GM23248 (cell line): ENCODE measurements around the gene SYTL3. TPM values are rescaled to one million over a fixed set of nuclear protein-coding genes. Genes with fewer than 3 reads are reported as not detected.

Experiments used
- DNase-seq: peaks from one replicate; pipeline ENCODE4 v3.0.0-alpha.2; 2015
- H2AFZ ChIP-seq: fragments of 200-600 bp; sonication (generic); 2 replicates; pipeline ENCODE4 v1.6.1; 2016; ENCODE audit warnings: antibody characterized with exemption
- H3F3A ChIP-seq: fragments of 200-600 bp; sonication (generic); 2 replicates; pipeline ENCODE4 v1.6.1; 2016; ENCODE audit warnings: mild to moderate bottlenecking, antibody characterized with exemption, mixed run types; ENCODE audit not compliant: insufficient read depth
- H3K27ac ChIP-seq: fragments of 200-600 bp; sonication (generic); 2 replicates; pipeline ENCODE4 v1.5.1; 2016; ENCODE audit warnings: mild to moderate bottlenecking
- H3K27me3 ChIP-seq: fragments of 200-600 bp; sonication (generic); replicated peaks from 2 replicates; pipeline ENCODE4 v1.6.1; 2016; ENCODE audit warnings: mild to moderate bottlenecking; ENCODE audit not compliant: insufficient read depth
- H3K36me3 ChIP-seq: fragments of 200-600 bp; sonication (generic); 2 replicates; pipeline ENCODE4 v1.6.1; 2016; ENCODE audit warnings: low read depth, mild to moderate bottlenecking
- H3K4me1 ChIP-seq: fragments of 200-600 bp; sonication (generic); 2 replicates; pipeline ENCODE4 v1.6.1; 2016; ENCODE audit warnings: mild to moderate bottlenecking; ENCODE audit not compliant: insufficient read depth
- H3K4me2 ChIP-seq: fragments of 200-600 bp; sonication (generic); one replicate; pipeline ENCODE4 v1.6.1; 2016; ENCODE audit warnings: mild to moderate bottlenecking; ENCODE audit not compliant: unreplicated experiment
- H3K4me3 ChIP-seq: fragments of 200-600 bp; sonication (generic); 2 replicates; pipeline ENCODE4 v1.5.1; 2016; ENCODE audit warnings: mild to moderate bottlenecking
- H3K79me2 ChIP-seq: fragments of 200-600 bp; sonication (generic); 2 replicates; pipeline ENCODE4 v1.6.1; 2016; ENCODE audit warnings: mild to moderate bottlenecking; ENCODE audit not compliant: insufficient read depth
- H3K9ac ChIP-seq: fragments of 200-600 bp; sonication (generic); 2 replicates; pipeline ENCODE4 v1.6.1; 2016; ENCODE audit warnings: mild to moderate bottlenecking
- H3K9me2 ChIP-seq: fragments of 200-600 bp; sonication (generic); 2 replicates; pipeline ENCODE4 v1.6.1; 2016; ENCODE audit warnings: mixed run types, mild to moderate bottlenecking, moderate library complexity; ENCODE audit not compliant: insufficient read depth
- H3K9me3 ChIP-seq: fragments of 200-600 bp; sonication (generic); one replicate; pipeline ENCODE4 v1.6.1; 2017; ENCODE audit warnings: low read depth
- H4K20me1 ChIP-seq: fragments of 200-600 bp; sonication (generic); 2 replicates; pipeline ENCODE4 v1.6.0; 2016; ENCODE audit not compliant: insufficient read depth
- EZH2 ChIP-seq: fragments of 200-600 bp; sonication (generic); IDR thresholded peaks from 2 replicates; pipeline ENCODE4 v1.6.1; 2018; ENCODE audit warnings: antibody characterized with exemption, mild to moderate bottlenecking; ENCODE audit not compliant: insufficient read depth, poor library complexity, severe bottlenecking
- EZH2phosphoT487 ChIP-seq: fragments of 200-600 bp; sonication (generic); IDR thresholded peaks from 2 replicates; pipeline ENCODE4 v1.6.1; 2018; ENCODE audit warnings: antibody characterized with exemption, moderate library complexity, mild to moderate bottlenecking, low read depth; ENCODE audit not compliant: insufficient read depth
- WGBS, 2 experiments: methylation state at CpG; one replicate each; pipeline ENCODE4 v1.1.6; 2015 to 2017; ENCODE audit warnings: low lambda C conversion rate in 2 of 2, low coverage in 1 of 2; ENCODE audit errors: missing lambda C conversion rate in 2 of 2; 5-methylcytosine and 5-hydroxymethylcytosine counted together
- in situ Hi-C: fragments of 300-500 bp; cut with MboI; formaldehyde crosslinking; loops from 2 replicates; pipeline ENCODE4 v1.15.0; 2020
- polyA plus RNA-seq: library from polyadenylated mRNA; unstranded; fragments of >200 nt; fragmentation: Nextera tagmentation; extraction: Ambion mirVana; gene quantifications from 2 replicates; pipeline ENCODE4 v1.2.1, GENCODE V29; 2016
- total RNA-seq: library from RNA; depleted of rRNA; stranded (reverse); fragments of >200 nt; shearing (Covaris generic); gene quantifications from 2 replicates; pipeline ENCODE4 v1.2.3, GENCODE V29; 2014

The SYTL3 gene
- total and polyA plus RNA-seq, 2 experiments from 2014 or later, result 2.1 to 2.3 TPM

DNA sequence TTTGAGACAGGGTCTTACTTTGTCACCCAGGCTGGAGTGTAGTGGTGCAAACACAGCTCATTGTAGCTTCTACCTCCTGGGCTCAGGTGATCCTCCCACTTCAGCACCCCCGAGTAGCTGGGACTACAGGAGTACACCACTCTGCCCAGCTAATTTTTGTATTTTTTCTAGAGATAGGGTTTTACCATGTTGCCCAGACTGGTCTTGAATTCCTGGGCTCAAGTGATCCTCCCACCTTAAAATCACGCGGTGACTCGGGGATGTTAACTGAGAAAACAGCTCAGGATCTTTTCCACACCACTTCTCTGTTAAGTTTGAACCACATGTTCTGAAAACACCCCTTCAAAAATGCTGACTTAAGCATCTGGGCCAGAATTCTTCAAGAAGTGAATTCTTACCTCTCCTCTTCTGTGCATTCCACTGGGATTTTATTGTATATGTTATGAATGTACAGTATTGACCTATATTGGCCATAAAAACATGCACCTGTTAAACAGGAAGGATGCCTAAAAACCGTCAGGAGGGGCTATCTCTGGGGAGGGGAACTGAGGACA, 72.4 kb downstream of the SYTL3 start:
- H3K27me3 ChIP-seq, result no peaks in the 10 kb centered on the region
- no peak overlapping the region for H2AFZ ChIP-seq
- no peak overlapping the region for H3K27ac ChIP-seq
- H3K4me2 ChIP-seq, result no peak overlapping the region
- H3K4me1 ChIP-seq, result peaks cover 15% of the 10 kb centered on the region
- no peak overlapping the region for H3K4me3 ChIP-seq
- H3K79me2 ChIP-seq, result no peaks in the 10 kb centered on the region
- H3K36me3 ChIP-seq, result no peaks in the 10 kb centered on the region
- H3F3A ChIP-seq, result no peaks in the 10 kb centered on the region
- H3K9me3 ChIP-seq, result no peaks in the 10 kb centered on the region
- WGBS, 2 experiments, result 81 to 84% methylated on average over 5 of the region's 5 CpGs
- H3K9me2 ChIP-seq, result no peaks in the 10 kb centered on the region
- H3K9ac ChIP-seq, result no peak overlapping the region
- TF ChIP-seq EZH2phosphoT487 (no peak), EZH2 (no peak)
- DNase-seq, result no peak
- no peaks in the 10 kb centered on the region for H4K20me1 ChIP-seq
- in situ Hi-C loops, result loop anchor here (25.0 kb wide), 1 partner anchor 240 kb away; no protein-coding TSS in a partner anchor

DNA sequence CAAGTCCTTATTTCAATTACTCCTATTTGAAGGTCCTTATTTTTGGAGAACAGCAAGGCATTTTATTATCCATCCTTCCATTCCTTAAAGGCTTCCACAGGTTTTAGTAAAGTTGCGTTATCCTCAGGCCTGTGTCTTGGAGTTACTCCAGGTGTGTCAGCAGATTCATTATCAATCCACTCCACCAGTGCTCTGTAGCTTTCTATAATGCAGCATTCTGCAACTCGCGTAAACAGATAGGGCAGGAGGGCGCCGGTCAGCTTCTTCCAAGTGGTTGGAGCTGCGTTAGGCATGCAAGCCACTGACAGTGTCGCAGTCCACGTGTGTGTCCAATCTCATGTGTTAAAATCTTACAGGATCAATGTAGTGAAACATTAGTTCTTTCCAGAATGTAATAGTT, 75.8 kb downstream of the SYTL3 start:
- H3K27ac ChIP-seq, result no peak overlapping the region
- in situ Hi-C loops, result no loop called here
- no peaks in the 10 kb centered on the region for H3F3A ChIP-seq
- no peaks in the 10 kb centered on the region for H4K20me1 ChIP-seq
- H3K9me3 ChIP-seq, result no peaks in the 10 kb centered on the region
- no peak overlapping the region for H3K4me3 ChIP-seq
- peaks cover 6% of the 10 kb centered on the region for H3K4me1 ChIP-seq
- H3K9ac ChIP-seq, result no peak overlapping the region
- no peak for TF ChIP-seq EZH2
- no peaks in the 10 kb centered on the region for H3K79me2 ChIP-seq
- H2AFZ ChIP-seq, result no peak overlapping the region
- DNase-seq, result no peak
- H3K4me2 ChIP-seq, result no peak overlapping the region
- H3K36me3 ChIP-seq, result no peaks in the 10 kb centered on the region
- H3K27me3 ChIP-seq, result no peaks in the 10 kb centered on the region
- WGBS, 2 experiments, result 90 to 91% methylated on average over 8 of the region's 8 CpGs
- no peaks in the 10 kb centered on the region for H3K9me2 ChIP-seq

DNA sequence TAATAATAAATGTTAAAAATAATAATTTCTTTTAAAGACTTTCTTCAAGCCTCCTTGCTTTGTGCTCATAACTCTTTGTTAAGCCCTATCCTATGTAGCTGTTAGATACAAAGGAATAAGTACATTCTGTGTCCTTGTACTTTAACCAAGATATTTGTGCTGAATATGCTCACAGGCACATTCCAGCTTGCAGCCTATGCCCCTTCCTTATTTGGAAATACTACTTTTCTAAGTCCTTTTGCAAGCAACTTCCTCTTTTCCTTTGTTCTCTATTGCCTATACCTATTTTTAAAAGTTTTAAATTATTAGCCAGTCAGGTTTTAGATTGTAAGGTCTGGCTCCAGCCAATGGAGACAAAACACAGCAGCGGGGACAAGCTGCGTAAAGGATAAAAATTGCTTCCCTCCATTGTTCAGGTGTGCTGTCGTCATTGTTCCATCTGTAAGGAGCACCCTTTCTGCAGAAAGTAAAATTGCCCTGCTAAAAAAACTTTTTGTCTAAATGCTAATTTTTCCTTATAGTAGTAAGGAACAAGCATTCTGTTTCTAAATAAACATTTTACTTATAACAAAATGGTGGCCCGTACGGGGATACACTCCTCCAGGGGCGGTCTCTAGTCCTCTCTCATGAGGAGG, 80.2 kb downstream of the SYTL3 start:
- H3K27ac ChIP-seq, result no peak overlapping the region
- 88 to 90% methylated on average over 6 of the region's 6 CpGs for WGBS, 2 experiments
- H3K79me2 ChIP-seq, result no peaks in the 10 kb centered on the region
- no peaks in the 10 kb centered on the region for H3K9me3 ChIP-seq
- H3K36me3 ChIP-seq, result no peaks in the 10 kb centered on the region
- no peak overlapping the region for H3K4me2 ChIP-seq
- no peaks in the 10 kb centered on the region for H3K27me3 ChIP-seq
- H3K4me1 ChIP-seq, result no peaks in the 10 kb centered on the region
- no peak for DNase-seq
- H3K9ac ChIP-seq, result no peak overlapping the region
- TF ChIP-seq EZH2 (no peak), EZH2phosphoT487 (no peak)
- no peak overlapping the region for H2AFZ ChIP-seq
- in situ Hi-C loops, result no loop called here
- H3K4me3 ChIP-seq, result no peak overlapping the region
- H4K20me1 ChIP-seq, result no peaks in the 10 kb centered on the region
- no peaks in the 10 kb centered on the region for H3K9me2 ChIP-seq
- H3F3A ChIP-seq, result no peaks in the 10 kb centered on the region

DNA sequence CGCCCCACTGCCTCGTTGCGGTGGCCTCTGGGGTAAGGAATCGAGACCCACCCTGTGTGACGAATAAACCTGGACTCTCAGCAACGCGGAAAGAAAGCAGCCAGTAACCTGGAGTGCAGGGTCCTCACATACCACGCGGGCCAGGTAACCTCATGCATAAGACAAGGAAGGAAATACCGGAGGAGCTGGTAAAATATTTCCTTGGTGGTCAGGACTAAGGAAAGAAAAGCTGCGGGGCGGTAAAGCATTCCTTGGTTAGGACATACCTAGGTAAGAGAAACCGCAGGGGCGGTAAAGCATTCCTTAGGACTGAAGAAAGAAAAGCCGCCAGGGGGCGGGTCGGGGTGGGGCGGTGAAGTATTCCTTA, 80.7 kb downstream of the SYTL3 start:
- H3K9ac ChIP-seq, result no peak overlapping the region
- H3K4me2 ChIP-seq, result no peak overlapping the region
- H3K36me3 ChIP-seq, result no peaks in the 10 kb centered on the region
- H3K27me3 ChIP-seq, result no peaks in the 10 kb centered on the region
- H2AFZ ChIP-seq, result no peak overlapping the region
- no peak overlapping the region for H3K4me3 ChIP-seq
- H3K27ac ChIP-seq, result no peak overlapping the region
- DNase-seq, result no peak
- no peaks in the 10 kb centered on the region for H3K79me2 ChIP-seq
- 97% methylated on average over 14 to 18 of the region's 18 CpGs for WGBS, 2 experiments
- H3K4me1 ChIP-seq, result no peaks in the 10 kb centered on the region
- H3F3A ChIP-seq, result no peaks in the 10 kb centered on the region
- no peaks in the 10 kb centered on the region for H3K9me2 ChIP-seq
- no peaks in the 10 kb centered on the region for H3K9me3 ChIP-seq
- H4K20me1 ChIP-seq, result no peaks in the 10 kb centered on the region
- in situ Hi-C loops, result no loop called here
- TF ChIP-seq EZH2, result no peak
- no peak for TF ChIP-seq EZH2phosphoT487
